Peyer's patch (tissue), 4 donors: Measurements from ENCODE around the gene TNNI3K.

Experiments used
- POLR2A ChIP-seq, 2 donors: fragments of 450-650 bp; IDR thresholded peaks; one replicate each; pipeline ENCODE4 v1.5.1; 2017; ENCODE audit warnings: antibody characterized with exemption in 2 of 2, mild to moderate bottlenecking in 2 of 2, moderate library complexity in 2 of 2
- TF ChIP-seq, protein P1 (sequence below), 6 experiments: fragments of 450-650 bp in 4 of 6; fragments of 200-600 bp in 2 of 6; sonication (generic) in 1 of 6; IDR thresholded peaks; one replicate each; pipeline ENCODE4 v1.5.1; 2017 to 2019; ENCODE audit warnings: antibody characterized with exemption in 6 of 6, mild to moderate bottlenecking in 3 of 6, moderate library complexity in 1 of 6

DNA sequence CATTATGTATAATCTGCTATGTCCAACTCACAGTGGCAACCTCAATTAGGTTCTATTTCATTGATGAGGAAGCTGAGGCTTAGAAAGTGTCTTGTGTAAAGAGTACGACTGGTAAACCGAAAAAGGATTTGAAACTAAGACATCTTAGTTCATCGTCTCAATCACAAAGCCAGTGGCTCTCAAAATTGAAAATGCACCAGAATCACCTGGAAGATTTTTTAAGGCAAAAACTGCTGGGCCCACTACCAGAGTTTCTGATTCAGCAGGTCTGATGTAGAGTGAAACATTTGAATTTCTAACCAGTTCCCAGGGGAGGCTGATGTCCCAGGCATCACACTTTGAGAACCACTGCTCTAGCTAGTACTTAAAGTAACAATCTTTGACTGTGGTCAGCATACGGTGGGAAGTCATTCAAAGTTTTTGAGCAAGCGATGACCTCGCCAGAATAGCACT is 282.4 kb downstream of the TNNI3K start:
- TF ChIP-seq, protein P1, sequence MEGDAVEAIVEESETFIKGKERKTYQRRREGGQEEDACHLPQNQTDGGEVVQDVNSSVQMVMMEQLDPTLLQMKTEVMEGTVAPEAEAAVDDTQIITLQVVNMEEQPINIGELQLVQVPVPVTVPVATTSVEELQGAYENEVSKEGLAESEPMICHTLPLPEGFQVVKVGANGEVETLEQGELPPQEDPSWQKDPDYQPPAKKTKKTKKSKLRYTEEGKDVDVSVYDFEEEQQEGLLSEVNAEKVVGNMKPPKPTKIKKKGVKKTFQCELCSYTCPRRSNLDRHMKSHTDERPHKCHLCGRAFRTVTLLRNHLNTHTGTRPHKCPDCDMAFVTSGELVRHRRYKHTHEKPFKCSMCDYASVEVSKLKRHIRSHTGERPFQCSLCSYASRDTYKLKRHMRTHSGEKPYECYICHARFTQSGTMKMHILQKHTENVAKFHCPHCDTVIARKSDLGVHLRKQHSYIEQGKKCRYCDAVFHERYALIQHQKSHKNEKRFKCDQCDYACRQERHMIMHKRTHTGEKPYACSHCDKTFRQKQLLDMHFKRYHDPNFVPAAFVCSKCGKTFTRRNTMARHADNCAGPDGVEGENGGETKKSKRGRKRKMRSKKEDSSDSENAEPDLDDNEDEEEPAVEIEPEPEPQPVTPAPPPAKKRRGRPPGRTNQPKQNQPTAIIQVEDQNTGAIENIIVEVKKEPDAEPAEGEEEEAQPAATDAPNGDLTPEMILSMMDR (IDR thresholded peaks at IDR 0.05): no peak
- no peak for TF ChIP-seq POLR2A (IDR thresholded peaks at IDR 0.05)
